ENCODE results near the gene DBP.
"Not testable (repeated sequence)": the region's sequence is repeated elsewhere in the genome, so short reads cannot be mapped to it uniquely, and the experiment has no call there.

Gene DBP, protein sequence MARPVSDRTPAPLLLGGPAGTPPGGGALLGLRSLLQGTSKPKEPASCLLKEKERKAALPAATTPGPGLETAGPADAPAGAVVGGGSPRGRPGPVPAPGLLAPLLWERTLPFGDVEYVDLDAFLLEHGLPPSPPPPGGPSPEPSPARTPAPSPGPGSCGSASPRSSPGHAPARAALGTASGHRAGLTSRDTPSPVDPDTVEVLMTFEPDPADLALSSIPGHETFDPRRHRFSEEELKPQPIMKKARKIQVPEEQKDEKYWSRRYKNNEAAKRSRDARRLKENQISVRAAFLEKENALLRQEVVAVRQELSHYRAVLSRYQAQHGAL

DNA sequence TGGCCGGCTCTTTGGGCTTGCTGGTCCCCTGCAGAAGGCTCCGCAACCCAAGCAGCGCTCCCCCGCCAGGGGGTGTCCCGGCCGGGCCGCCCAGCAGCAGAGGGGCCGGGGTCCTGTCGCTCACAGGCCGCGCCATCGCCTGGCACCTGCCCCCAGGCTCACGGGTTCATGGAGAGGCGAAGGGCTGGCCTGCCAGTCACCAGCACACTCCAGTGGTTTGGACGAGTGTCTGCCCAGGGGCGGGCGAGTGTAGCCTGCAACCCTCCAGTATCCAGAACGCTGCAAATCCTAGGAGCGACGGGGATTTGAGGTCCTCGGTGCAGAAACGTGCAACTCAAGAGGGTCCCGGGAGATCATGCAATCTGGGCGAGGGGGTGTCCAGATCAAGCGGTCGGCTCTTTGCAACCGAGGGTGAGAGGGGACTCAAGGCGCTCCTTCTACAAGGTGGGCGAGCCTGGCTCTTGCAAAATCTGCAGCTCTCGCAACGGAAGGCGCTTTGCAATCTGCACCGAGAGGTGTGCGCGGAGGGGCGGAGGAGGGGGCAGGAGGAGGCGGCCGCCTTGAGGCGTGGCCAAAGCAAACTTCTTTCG lies at the start of gene DBP:
Gene DBP, minus strand, starts transcription at position 521 of the 590 bp plus-strand sequence. Its CDS starts 385 bp downstream, at position 136.
- DNase-seq (ENCODE audit: low spot score): no peak
- in situ Hi-C loops (cut with MboI; ENCODE audit: low sequenced_read_pairs, unreplicated experiment): no loop called here
- TF ChIP-seq CTCF (IDR thresholded peaks at IDR 0.05; ENCODE audit: borderline replicate concordance, control extremely low read depth, extremely low read depth, insufficient read depth, missing control alignments): no peak

DNA sequence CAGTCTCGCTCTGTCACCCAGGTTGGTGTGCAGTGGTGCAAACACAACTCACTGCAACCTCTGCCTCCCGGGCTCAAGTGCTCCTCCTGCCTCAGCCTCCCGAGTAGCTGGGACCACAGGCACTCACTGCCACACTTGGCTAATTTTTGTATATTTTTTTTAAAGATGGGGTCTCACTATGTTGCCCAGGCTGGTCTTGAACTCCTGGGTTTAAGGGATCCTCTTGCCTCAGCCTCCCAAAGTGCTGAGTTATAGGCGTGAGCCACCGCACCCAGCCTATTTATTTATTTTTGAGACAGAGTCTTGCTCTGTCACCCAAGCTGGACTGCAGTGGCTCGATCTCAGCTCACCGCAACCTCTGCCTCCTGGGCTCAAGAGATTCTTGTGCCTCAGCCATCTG lies 49.5 kb upstream of the DBP start:
- DNase-seq (ENCODE audit: low spot score); in situ Hi-C loops (cut with MboI; ENCODE audit: low sequenced_read_pairs, unreplicated experiment): not testable (repeated sequence)

- in situ Hi-C loops (cut with MboI; ENCODE audit: low sequenced_read_pairs, unreplicated experiment): no loop called here
- DNase-seq (ENCODE audit: low spot score): no peak
- TF ChIP-seq CTCF (IDR thresholded peaks at IDR 0.05; ENCODE audit: borderline replicate concordance, control extremely low read depth, extremely low read depth, insufficient read depth, missing control alignments): no peak
Measured at GRCh38 chr19:48686088-48686487, 48.9 kb upstream of the DBP start.

GRCh38 chr19:48685583-48685982 lies 48.4 kb upstream of the DBP start:
- TF ChIP-seq CTCF (IDR thresholded peaks at IDR 0.05; ENCODE audit: borderline replicate concordance, control extremely low read depth, extremely low read depth, insufficient read depth, missing control alignments): no peak
- in situ Hi-C loops (cut with MboI; ENCODE audit: low sequenced_read_pairs, unreplicated experiment): no loop called here
- no peak for DNase-seq (ENCODE audit: low spot score)

- TF ChIP-seq CTCF (IDR thresholded peaks at IDR 0.05; ENCODE audit: borderline replicate concordance, control extremely low read depth, extremely low read depth, insufficient read depth, missing control alignments): no peak
- in situ Hi-C loops (cut with MboI; ENCODE audit: low sequenced_read_pairs, unreplicated experiment): no loop called here
- DNase-seq (ENCODE audit: low spot score): no peak
Measured at GRCh38 chr19:48683349-48683748, 46.2 kb upstream of the DBP start.

DNA sequence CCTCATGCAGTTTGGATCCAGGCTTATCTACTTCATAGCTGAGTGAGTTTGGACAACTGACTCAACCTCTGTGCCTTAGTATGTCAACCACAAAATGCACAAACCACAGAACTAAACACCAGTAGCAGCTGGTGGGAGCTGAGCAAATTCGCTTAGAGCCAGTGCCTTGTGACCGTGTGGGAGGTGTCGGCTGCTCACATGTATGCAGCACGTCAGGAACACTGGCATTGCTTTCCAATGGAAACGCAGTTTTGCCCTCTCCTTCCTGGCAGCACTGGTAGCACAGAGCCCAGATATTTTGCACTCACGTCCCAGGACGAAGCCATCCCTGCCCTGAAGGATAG lies 43.9 kb upstream of the DBP start:
- no peak for TF ChIP-seq CTCF (IDR thresholded peaks at IDR 0.05; ENCODE audit: borderline replicate concordance, control extremely low read depth, extremely low read depth, insufficient read depth, missing control alignments)
- peak; percentile 64 for DNase-seq (ENCODE audit: low spot score)
- in situ Hi-C loops (cut with MboI; ENCODE audit: low sequenced_read_pairs, unreplicated experiment): no loop called here

GRCh38 chr19:48680436-48681126 lies 43.4 kb upstream of the DBP start:
- in situ Hi-C loops (cut with MboI; ENCODE audit: low sequenced_read_pairs, unreplicated experiment): no loop called here
- TF ChIP-seq CTCF (IDR thresholded peaks at IDR 0.05; ENCODE audit: borderline replicate concordance, control extremely low read depth, extremely low read depth, insufficient read depth, missing control alignments): no peak
- peak; percentile 25 for DNase-seq (ENCODE audit: low spot score)

DNA sequence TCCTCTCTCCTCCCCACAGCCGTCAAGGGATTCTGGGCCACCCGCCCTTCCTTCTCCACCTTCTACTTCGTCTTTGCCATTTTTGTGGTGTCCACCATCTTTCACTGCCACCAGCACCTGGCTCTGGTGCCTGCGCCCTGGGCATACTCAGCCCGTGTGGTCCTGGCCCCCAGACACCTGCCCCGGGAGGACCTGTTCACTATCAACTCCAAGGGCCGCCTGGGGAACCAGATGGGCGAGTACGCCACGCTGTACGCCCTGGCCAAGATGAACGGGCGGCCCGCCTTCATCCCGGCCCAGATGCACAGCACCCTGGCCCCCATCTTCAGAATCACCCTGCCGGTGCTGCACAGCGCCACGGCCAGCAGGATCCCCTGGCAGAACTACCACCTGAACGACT lies 42.8 kb upstream of the DBP start:
- DNase-seq (ENCODE audit: low spot score); in situ Hi-C loops (cut with MboI; ENCODE audit: low sequenced_read_pairs, unreplicated experiment): not testable (repeated sequence)

Data from GM13976 (cell line).